C4-2B (cell line): ENCODE data around the gene KCP.

Experiments used
- CTCF ChIP-seq: fragments of 450-650 bp; conservative IDR thresholded peaks from 2 replicates; pipeline ENCODE4 v1.5.1; 2017; ENCODE audit warnings: mild to moderate bottlenecking
- ZFX ChIP-seq: fragments of 450-650 bp; IDR thresholded peaks from 2 replicates; pipeline ENCODE4 v1.6.1; 2017

- TF ChIP-seq CTCF: no peak
- no peak for TF ChIP-seq ZFX
Observed at GRCh38 chr7:128916643-128916915, 6.1 kb upstream of the KCP start.
